Measurements from ENCODE around the gene DISC1. TPM values are rescaled to one million over a fixed set of nuclear protein-coding genes. Genes with fewer than 3 reads are reported as not detected.
"Not testable (repeated sequence)": the region's sequence is repeated elsewhere in the genome, so short reads cannot be mapped to it uniquely, and the experiment has no call there.

DISC1 gene
- total RNA-seq, 1 experiment from 2014 or later, result 0.36 TPM

DNA sequence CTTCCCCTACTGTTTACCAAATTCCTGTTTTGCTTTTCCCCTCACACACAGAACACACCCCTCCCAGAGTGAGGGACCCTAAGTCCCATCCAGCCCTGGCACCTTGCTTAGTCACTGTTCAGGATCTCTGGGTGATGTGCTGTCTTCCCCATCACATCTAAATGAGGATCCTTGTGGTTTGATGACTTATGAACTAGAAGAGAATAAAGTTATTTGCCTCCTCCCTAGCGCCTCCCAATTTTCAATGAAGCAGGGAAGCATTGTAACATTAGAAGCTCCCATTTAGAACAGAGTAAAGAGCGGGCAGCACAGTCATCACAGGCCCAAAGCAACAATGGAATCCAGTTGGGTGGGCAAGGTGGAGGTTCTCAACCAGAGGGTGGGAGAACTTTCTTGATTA, 27.0 kb downstream of the DISC1 start:
- ChIA-PET CTCF (no interaction called here), POLR2A (interaction anchor here (0.6 kb wide), 1 partner anchor 28 kb away, joined by 3 read pairs; no protein-coding TSS in a partner anchor)
- no TSS peak for BruUV-seq (replicated peaks)
- in situ Hi-C loops (cut with HindIII; ENCODE audit: low pct_unique_long_range_greater_than_20kb, low sequenced_read_pairs), result no loop called here
- TF ChIP-seq POLR2AphosphoS5 (IDR thresholded peaks at IDR 0.05; ENCODE audit: low read depth, low read length) (no peak), TCF7L2 (IDR thresholded peaks at IDR 0.05; ENCODE audit: low read depth, low read length) (no peak), SIN3A (IDR thresholded peaks at IDR 0.05; ENCODE audit: borderline replicate concordance, insufficient read depth, low read depth, low read length) (no peak)
- TF ChIP-seq, protein P1, sequence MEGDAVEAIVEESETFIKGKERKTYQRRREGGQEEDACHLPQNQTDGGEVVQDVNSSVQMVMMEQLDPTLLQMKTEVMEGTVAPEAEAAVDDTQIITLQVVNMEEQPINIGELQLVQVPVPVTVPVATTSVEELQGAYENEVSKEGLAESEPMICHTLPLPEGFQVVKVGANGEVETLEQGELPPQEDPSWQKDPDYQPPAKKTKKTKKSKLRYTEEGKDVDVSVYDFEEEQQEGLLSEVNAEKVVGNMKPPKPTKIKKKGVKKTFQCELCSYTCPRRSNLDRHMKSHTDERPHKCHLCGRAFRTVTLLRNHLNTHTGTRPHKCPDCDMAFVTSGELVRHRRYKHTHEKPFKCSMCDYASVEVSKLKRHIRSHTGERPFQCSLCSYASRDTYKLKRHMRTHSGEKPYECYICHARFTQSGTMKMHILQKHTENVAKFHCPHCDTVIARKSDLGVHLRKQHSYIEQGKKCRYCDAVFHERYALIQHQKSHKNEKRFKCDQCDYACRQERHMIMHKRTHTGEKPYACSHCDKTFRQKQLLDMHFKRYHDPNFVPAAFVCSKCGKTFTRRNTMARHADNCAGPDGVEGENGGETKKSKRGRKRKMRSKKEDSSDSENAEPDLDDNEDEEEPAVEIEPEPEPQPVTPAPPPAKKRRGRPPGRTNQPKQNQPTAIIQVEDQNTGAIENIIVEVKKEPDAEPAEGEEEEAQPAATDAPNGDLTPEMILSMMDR (IDR thresholded peaks at IDR 0.05), result no peak
- TF ChIP-seq, protein P2, sequence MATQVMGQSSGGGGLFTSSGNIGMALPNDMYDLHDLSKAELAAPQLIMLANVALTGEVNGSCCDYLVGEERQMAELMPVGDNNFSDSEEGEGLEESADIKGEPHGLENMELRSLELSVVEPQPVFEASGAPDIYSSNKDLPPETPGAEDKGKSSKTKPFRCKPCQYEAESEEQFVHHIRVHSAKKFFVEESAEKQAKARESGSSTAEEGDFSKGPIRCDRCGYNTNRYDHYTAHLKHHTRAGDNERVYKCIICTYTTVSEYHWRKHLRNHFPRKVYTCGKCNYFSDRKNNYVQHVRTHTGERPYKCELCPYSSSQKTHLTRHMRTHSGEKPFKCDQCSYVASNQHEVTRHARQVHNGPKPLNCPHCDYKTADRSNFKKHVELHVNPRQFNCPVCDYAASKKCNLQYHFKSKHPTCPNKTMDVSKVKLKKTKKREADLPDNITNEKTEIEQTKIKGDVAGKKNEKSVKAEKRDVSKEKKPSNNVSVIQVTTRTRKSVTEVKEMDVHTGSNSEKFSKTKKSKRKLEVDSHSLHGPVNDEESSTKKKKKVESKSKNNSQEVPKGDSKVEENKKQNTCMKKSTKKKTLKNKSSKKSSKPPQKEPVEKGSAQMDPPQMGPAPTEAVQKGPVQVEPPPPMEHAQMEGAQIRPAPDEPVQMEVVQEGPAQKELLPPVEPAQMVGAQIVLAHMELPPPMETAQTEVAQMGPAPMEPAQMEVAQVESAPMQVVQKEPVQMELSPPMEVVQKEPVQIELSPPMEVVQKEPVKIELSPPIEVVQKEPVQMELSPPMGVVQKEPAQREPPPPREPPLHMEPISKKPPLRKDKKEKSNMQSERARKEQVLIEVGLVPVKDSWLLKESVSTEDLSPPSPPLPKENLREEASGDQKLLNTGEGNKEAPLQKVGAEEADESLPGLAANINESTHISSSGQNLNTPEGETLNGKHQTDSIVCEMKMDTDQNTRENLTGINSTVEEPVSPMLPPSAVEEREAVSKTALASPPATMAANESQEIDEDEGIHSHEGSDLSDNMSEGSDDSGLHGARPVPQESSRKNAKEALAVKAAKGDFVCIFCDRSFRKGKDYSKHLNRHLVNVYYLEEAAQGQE (IDR thresholded peaks at IDR 0.05; ENCODE audit: insufficient read depth in 1 of 2, low read depth in 2 of 2, low read length in 1 of 2), result no peak
- intact Hi-C loops (cut with micrococcal nuclease; ENCODE audit: unreplicated experiment), result no loop called here
- no peak for DNase-seq (ENCODE audit: low read depth, low spot score)
- H3K36me3 ChIP-seq (ENCODE audit: control insufficient read depth, insufficient read depth, low read length), result no peaks in the 10 kb centered on the region
- no peaks in the 10 kb centered on the region for H3K27me3 ChIP-seq (ENCODE audit: control insufficient read depth, insufficient read depth, low read length)
- H3K4me3 ChIP-seq (ENCODE audit: low read depth in 2 of 2, low read length in 2 of 2), result no peak overlapping the region
- no peak overlapping the region for H3K27ac ChIP-seq (ENCODE audit: low read length)
- H3K9me3 ChIP-seq (ENCODE audit: control insufficient read depth, insufficient read depth, low read depth, low read length), result no peaks in the 10 kb centered on the region
- no peak for ATAC-seq
- no peaks in the 10 kb centered on the region for H3K4me1 ChIP-seq (ENCODE audit: control insufficient read depth, insufficient read depth, low read length)

DNA sequence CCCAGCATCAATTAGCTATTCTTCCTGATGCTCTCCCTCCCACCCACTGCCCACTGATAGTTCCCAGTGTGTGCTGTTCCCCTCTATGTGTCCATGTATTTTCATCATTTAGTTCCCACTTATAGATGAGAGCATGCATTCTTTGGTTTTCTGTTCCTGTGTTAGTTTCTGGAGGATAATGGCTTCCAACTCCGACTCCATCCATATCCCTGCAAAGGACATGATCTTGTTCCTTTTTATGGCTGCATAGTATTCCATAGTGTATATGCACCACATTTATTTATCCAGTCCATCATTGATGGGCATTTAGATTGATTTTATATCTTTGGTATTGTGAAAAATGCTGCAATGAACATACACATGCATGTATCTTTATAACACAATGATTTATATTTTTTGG, 30.2 kb downstream of the DISC1 start:
- Histone ChIP-seq H3K9me3 (ENCODE audit: control insufficient read depth, insufficient read depth, low read depth, low read length) (no peaks in the 10 kb centered on the region), H3K27me3 (ENCODE audit: control insufficient read depth, insufficient read depth, low read length) (no peaks in the 10 kb centered on the region), H3K4me1 (ENCODE audit: control insufficient read depth, insufficient read depth, low read length) (no peaks in the 10 kb centered on the region), H3K27ac (ENCODE audit: low read length) (no peak overlapping the region), H3K36me3 (ENCODE audit: control insufficient read depth, insufficient read depth, low read length) (no peaks in the 10 kb centered on the region), H3K4me3 (ENCODE audit: low read depth in 2 of 2, low read length in 2 of 2) (no peak overlapping the region)
- no TSS peak for BruUV-seq (replicated peaks)
- DNase-seq (ENCODE audit: low read depth, low spot score) (no peak), ATAC-seq (no peak)
- intact Hi-C loops (cut with micrococcal nuclease; ENCODE audit: unreplicated experiment), result no loop called here
- POLR2A ChIA-PET, result no interaction called here
- no peak for TF ChIP-seq SIN3A (IDR thresholded peaks at IDR 0.05; ENCODE audit: borderline replicate concordance, insufficient read depth, low read depth, low read length)
- CTCF ChIA-PET, result no interaction called here
- in situ Hi-C loops (cut with HindIII; ENCODE audit: low pct_unique_long_range_greater_than_20kb, low sequenced_read_pairs), result no loop called here

DNA sequence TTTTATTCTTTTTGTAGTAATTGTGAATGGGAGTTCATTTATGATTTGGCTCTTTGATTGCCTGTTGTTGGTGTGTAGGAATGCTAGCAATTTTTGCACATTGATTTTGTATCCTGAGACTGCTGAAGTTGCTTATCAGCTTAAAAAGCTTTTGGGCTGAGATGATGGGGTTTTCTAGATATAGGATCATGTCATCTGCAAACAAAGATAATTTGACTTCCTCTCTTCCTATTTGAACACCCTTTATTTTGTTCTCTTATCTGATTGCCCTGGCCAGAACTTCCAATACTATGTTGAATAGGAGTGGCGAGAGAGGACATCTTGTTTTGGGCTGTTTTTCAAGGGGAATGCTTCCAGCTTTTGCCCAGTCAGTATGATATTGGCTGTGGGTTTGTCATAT, 31.6 kb downstream of the DISC1 start:
- CTCF ChIA-PET, result interaction anchor here (0.7 kb wide), 1 partner anchor 23 kb away, joined by 3 read pairs; no protein-coding TSS in a partner anchor
- POLR2A ChIA-PET; in situ Hi-C loops (cut with HindIII; ENCODE audit: low pct_unique_long_range_greater_than_20kb, low sequenced_read_pairs); H3K9me3 ChIP-seq (ENCODE audit: control insufficient read depth, insufficient read depth, low read depth, low read length); H3K4me1 ChIP-seq (ENCODE audit: control insufficient read depth, insufficient read depth, low read length); H3K27ac ChIP-seq (ENCODE audit: low read length); intact Hi-C loops (cut with micrococcal nuclease; ENCODE audit: unreplicated experiment); H3K36me3 ChIP-seq (ENCODE audit: control insufficient read depth, insufficient read depth, low read length); DNase-seq (ENCODE audit: low read depth, low spot score); H3K4me3 ChIP-seq (ENCODE audit: low read depth in 2 of 2, low read length in 2 of 2); ATAC-seq; BruUV-seq (replicated peaks); H3K27me3 ChIP-seq (ENCODE audit: control insufficient read depth, insufficient read depth, low read length): not testable (repeated sequence)
